ENCODE data around the gene KMT2A.

KMT2A gene

GRCh38 chr11:118532852-118533768, 96.8 kb downstream of the KMT2A start:
- no peak for DNase-seq

DNA sequence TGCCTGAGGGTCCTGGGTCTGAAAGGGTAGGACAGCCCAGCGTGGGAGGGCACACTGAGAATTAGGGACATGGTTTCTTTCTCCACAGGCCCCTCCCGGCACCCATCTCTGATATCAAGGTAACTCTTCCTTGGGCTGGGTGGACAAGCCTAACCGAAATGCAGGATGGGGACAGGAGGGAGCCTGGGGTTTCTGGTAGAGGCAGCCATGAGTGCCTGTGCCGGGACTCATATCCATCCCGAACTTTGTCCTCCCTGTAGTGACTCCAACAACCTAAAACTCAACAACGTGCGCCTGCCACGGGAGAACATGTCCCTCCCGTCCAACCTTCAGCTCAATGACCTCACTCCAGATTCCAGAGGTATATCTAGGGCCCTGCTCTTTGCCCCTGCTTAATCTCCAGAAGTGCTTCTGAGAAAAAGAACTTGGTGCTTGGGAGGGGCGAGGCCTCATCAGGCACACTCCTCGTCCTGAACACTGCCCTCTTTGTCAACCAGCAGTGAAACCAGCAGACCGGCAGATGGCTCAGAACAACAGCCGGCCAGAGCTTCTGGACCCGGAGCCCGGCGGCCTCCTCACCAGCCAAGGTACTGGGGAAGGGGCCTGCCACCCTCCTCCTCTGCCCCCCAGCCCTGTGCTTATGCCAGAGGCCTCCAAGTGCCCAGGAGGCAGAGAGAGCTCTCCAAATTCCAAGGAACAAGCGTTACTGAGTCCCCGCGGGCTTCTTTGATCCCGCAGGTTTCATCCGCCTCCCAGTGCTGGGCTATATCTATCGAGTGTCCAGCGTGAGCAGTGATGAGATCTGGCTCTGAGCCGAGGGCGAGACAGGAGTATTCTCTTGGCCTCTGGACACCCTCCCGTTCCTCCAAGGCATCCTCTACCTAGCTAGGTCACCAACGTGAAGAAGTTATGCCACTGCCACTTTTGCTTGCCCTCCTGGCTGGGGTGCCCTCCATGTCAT, 97.8 kb downstream of the KMT2A start:
- peak in 30 of 56 donors; percentile 8 to 55 (median 28) for DNase-seq

DNA sequence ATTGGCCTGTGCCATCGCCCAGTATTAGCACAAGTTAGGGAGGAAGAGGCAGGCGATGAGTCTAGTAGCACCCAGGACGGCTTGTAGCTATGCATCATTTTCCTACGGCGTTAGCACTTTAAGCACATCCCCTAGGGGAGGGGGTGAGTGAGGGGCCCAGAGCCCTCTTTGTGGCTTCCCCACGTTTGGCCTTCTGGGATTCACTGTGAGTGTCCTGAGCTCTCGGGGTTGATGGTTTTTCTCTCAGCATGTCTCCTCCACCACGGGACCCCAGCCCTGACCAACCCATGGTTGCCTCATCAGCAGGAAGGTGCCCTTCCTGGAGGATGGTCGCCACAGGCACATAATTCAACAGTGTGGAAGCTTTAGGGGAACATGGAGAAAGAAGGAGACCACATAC, 99.0 kb downstream of the KMT2A start:
- DNase-seq = no peak

DNA sequence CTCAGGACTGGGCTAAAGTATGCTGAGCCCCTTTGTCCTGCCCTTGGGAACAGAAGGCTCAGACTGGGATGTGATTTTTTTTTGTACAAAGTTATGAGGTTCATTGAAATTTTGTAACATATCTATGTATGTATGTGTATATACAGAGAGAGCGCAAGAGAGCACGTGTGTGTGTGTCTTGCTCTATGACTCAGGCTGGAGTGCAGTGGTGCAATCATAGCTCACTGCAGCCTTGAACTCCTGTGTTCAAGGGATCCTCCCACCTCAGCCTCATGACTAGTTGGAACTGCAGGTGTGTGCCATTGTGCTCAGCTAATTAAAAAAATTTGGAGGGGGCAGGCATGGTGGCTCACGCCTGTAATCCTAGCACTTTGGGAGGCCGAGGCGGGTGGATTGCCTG, 100.4 kb downstream of the KMT2A start:
- DNase-seq = no peak

GRCh38 chr11:118537409-118537980, 101.2 kb downstream of the KMT2A start:
- no peak for DNase-seq

DNA sequence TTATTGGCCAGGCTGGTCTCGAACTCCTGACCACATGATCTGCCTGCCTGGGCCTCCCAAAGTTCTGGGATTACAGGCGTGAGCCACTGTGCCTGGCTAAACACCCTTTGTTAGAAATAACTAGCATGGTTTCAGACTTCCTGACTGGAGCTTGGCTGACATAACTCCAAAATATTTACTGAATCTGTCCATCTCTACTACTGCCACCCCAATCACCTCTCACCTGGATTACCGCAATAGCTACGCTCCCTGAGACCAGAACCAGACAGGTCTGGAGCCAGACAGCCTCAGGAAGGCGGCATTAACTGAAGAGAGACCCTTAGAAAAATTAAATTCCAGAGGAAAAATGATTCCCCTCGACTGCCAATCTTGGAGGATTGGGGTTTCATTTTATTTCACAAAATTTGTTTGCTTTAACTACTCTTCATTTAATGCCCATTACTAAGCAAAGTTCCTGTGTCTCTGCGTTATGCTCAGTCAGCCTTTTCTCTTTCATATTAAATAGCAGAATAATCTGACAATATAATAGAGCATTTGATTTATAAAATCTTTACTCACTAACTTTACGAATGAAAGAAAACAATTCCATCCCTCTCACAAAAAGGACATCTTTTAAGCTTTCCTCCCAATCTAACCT, 107.8 kb downstream of the KMT2A start:
- DNase-seq = no peak

DNA sequence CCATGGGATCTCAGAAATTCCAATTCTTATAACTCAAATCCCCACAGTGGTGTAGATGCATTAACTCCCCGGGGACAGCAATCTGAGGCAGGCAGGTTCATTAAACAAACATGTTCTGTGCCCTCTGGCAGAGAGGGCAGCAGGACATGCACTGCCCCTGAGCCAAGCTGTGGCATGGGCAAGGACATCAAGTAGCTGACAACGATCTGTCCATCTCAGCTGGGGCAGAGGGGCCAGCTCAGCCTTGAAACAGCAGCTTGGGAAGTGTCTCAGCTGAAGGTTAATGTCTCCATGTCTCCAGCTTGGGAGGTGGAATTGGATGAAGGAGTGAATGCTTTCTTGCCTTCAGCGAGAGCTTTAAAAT, 108.3 kb downstream of the KMT2A start:
- no peak for DNase-seq

GRCh38 chr11:118545533-118545932, 109.2 kb downstream of the KMT2A start:
- no peak for DNase-seq

GRCh38 chr11:118547132-118547531, 110.8 kb downstream of the KMT2A start:
- no peak for DNase-seq

- no peak for DNase-seq
These were observed 116.0 kb downstream of the KMT2A start for GRCh38 chr11:118552341-118552740.

DNA sequence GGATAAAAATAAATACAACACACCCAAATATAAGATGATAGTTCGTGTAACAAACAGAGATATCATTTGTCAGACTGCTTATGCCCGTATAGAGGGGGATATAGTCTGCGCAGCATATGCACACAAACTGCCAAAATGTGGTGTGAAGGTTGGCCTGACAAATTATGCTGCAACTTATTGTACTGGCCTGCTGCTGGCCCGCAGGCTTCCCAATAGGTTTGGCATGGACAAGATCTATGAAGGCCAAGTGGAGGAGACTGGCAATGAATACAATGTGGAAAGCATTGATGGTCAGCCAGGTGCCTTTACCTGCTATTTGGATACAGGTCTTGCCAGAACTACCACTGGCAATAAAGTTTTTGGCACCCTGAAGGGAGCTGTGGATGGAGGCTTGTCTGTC, 124.5 kb downstream of the KMT2A start:
- no peak for DNase-seq

DNA sequence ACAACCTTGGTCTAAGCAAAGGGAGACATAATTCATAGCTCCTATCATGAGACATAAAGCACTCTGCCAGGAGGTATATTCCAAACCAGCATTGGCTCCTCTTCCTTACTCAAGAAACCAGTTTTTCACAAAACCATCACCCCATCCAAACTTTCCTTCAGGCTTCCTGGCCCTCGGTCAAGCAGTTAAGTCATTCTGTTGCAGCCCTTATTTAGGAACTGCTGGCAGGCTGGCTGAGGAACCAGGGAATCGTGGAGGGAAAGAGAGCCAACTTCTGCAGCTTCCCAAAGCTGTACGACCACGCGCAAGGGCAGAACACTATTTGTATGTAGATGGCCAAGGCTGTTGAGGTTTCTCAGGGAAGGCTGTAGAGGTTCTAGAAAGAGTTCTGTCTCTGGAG, 128.8 kb downstream of the KMT2A start:
- DNase-seq = peak in 8 of 56 donors; percentile 2 to 25 (median 8)

- no peak for DNase-seq
These were observed 133.4 kb downstream of the KMT2A start for GRCh38 chr11:118569670-118570069.

- no peak for DNase-seq
These were observed 134.5 kb downstream of the KMT2A start for GRCh38 chr11:118570787-118571186.

DNA sequence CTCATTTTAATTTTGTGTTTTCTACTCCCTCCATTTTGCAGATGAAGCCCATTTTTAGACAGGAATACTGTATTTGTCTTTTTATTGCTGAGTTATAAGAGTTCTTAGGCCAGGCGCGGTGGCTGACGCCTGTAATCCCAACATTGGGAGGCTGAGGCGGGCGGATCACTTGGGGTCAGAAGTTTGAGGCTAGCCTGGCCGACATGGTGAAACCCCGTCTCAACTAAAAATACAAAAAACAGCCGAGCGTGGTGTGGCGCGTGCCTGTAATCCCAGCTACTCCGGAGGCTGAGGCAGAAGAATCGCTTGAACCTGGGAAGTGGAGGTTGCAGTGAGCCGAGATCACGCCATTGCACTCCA, 135.4 kb downstream of the KMT2A start:
- DNase-seq = peak in 6 of 56 donors; percentile 3 to 54 (median 32)

DNA sequence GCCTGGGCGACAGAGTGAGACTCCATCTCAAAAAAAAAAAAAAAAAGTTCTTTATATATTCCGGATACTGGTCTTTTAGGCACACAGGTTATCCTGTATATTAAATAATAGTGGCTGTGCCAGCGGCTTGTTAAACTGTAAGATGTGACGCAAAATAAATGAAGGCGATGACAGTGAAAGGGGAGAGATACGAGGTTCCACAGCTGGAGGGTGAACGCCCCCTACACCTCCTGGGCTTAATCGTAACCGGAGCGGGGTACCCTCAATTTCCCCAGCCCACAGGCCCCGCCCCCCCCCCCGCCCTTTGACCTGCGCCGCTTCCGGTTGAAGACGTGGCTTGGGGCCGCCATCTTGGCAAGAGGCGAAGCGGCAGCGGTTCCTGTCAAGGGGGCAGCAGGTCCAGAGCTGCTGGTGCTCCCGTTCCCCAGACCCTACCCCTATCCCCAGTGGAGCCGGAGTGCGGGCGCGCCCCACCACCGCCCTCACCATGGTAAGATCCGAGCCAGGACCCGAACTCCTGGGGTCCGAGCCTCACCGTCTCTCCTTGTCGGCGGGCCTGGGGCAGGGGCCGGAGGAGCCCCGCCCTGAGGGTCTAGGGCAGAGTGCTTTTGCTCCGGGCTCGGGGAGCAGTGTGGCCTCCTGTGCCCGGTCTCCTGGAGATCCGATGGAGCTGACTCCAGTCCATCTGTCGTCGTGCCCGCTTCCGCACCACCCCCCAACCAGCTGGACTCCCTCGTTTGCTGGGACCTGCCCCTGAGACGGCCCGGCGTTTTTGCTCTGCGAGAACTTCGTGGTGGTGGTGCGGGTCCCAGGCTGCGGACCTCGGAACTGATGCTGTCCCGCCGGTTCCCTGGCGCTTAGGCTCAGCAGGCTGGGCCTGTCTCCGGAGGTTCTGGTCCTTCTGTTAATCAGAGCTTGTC, 136.0 kb downstream of the KMT2A start, which contains the start of gene ARCN1:
Gene ARCN1, plus strand, starts transcription at position 349 of the 920 bp plus-strand sequence. Its CDS starts 139 bp downstream, at position 488.
- peak in 55 of 56 donors; percentile 26 to 88 (median 74) for DNase-seq

DNA sequence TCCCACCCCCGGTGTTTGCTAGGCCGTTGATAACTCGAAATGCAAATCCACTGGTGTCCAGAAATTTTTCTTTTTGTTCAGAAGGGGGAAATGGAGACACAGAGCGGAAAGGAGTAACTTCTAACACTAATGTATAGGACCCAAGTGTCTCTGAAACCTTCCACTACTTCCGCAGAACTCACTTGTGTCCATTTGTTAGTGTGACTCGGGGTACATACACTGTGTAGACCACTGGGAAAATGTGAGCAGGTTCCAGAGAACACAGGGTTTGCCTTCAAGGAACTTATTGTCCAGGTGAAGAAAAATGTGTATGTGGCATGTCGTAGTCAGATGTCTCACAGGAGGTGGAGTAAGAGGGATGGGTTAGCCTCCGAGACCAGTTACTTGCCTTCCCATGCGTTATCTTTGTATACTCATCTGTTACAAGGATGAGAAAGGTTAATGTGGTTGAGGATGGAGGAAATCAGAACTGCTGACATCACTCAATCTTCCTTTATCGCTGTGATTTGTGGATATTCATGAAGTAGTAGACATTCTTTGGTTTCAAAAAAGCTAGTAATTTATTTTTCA, 136.8 kb downstream of the KMT2A start:
- peak in 1 of 56 donors; percentile 15 for DNase-seq

GRCh38 chr11:118574636-118575035, 138.3 kb downstream of the KMT2A start:
- DNase-seq = no peak

Data from nucleus accumbens (tissue), 56 donors.